D721Med (cell line): ENCODE results near the gene RBM48.

Experiments
- DNase-seq: peaks from one replicate; pipeline ENCODE4 v3.0.0; 2011; ENCODE audit warnings: low spot score; ENCODE audit not compliant: insufficient read length
- FAIRE-seq: peaks from 2 replicates; lab custom pipeline; 2011; peaks lifted over from hg19 to GRCh38; lab: Jason Lieb, UNC
- TF ChIP-seq, protein P1 (sequence below): IDR thresholded peaks from 2 replicates; pipeline ENCODE4 v1.5.1; 2012; ENCODE audit warnings: mild to moderate bottlenecking, control low read depth; ENCODE audit not compliant: insufficient read depth; ENCODE audit errors: missing control alignments

Gene RBM48

DNA sequence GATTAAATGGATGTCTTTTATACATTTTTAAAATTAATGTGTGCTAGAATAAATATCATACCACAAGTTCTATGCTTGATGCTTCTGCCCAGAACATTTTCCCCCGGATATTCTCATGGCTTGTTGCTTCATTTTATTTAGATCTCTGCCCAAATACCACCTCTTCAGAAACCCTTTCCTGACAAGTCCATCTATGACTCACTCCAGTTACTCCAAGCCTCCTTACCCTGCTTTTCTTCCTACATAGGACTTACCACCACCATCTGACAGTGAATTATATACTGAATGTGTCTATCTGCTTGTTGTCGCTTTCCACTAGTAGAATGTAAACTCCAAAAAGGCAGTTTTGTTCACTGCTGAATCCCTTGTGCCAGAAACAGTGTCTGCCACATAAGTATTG is 31.7 kb upstream of the RBM48 start:
- DNase-seq (no peak), FAIRE-seq (no peak)
- TF ChIP-seq, protein P1, sequence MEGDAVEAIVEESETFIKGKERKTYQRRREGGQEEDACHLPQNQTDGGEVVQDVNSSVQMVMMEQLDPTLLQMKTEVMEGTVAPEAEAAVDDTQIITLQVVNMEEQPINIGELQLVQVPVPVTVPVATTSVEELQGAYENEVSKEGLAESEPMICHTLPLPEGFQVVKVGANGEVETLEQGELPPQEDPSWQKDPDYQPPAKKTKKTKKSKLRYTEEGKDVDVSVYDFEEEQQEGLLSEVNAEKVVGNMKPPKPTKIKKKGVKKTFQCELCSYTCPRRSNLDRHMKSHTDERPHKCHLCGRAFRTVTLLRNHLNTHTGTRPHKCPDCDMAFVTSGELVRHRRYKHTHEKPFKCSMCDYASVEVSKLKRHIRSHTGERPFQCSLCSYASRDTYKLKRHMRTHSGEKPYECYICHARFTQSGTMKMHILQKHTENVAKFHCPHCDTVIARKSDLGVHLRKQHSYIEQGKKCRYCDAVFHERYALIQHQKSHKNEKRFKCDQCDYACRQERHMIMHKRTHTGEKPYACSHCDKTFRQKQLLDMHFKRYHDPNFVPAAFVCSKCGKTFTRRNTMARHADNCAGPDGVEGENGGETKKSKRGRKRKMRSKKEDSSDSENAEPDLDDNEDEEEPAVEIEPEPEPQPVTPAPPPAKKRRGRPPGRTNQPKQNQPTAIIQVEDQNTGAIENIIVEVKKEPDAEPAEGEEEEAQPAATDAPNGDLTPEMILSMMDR = no peak

DNA sequence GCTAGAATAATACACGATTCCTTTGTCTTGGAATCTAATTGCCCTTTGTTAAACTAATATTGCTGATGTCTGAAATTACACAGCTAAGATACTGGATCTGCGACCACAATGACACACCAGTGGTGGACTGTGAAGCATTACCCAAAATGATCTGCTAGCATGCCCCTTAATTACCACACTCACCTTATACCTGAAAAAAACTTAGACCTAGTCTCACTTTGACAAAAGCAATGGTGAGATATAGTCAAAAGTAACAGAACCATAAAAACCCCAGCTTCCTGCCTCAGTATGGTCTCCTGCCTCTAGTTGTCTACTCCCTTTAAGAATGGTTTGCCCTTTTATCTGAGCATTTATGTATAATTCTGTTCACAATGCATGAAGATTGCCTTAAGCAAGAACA is 30.0 kb upstream of the RBM48 start:
- DNase-seq = no peak
- FAIRE-seq = no peak
- TF ChIP-seq, protein P1 = no peak

DNA sequence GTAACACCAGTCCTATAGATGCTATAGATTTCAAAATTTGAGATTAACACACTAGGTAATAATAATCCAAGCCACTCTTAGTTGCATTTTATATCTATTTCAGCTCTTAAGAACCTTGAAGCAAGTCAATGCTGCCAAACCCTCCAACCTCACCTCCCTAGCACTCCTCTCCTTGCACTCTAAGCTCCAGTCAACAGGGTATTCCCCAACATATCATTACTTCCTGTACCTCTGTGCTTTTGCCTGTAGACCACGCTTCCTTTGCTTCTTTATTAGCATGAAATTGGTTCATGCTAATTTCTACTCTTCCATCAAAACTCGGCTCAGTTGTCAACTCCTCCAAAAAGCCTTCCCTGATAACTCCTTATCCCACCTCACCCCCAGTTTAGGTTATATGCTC is 24.8 kb upstream of the RBM48 start:
- FAIRE-seq (no peak), DNase-seq (no peak)
- TF ChIP-seq, protein P1 = no peak

DNA sequence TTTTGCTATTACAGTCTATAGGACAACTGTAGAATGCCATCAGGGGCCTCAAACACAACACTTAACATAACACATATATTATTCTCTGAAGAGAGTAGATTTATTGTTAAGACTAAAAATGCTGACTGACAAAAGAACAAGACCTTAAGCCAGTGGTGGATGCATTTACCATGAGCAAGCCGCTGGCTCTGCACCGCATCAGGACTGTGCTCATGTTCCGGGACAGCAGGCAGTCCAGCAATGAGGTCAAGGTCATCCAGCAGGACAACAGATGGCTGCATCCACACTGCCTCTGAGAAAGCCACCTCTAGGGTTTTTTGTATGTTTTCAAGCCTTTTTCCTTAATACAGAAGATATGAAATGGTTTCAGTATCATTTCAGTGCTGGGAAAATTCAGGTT is 24.0 kb upstream of the RBM48 start:
- no peak for DNase-seq
- no peak for FAIRE-seq
- TF ChIP-seq, protein P1 = no peak

DNA sequence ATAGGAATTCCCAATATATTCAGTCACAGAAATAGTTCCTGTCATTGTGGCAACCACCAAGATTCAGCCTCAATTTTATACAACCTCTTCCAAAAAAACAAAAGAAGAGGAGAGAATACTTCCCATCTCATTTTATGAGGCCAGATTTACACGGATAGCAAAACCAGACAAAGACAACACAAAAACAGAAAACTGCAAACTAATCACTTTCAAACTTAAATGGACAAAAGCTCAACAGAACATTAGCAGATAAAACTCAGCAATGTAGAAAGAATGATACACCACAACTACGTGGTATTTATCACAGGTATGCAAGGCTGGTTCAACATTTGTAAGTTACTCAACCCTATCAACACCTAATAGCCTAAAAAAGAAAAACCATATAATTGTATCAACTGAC is 22.2 kb upstream of the RBM48 start:
- DNase-seq (no peak), FAIRE-seq (no peak)
- TF ChIP-seq, protein P1 = no peak

DNA sequence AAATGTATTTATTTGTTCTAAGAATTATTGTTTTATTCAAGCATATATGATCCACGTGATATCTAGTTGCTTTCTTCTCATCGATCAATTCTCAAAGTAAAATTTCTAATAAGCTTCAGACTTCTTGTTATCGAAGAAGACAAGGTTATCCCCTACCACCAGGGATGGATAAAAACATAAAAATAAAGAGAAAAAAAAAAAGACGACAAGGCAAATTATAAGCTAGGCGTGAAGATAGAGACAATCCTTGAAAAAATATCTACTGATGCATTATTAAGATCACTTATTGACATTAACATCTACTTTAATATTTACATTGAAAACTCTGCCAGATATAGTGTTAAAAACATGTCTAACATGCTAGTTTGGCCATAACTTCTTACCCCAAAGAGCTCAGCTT is 19.6 kb upstream of the RBM48 start:
- TF ChIP-seq, protein P1 = no peak
- DNase-seq = no peak
- no peak for FAIRE-seq

DNA sequence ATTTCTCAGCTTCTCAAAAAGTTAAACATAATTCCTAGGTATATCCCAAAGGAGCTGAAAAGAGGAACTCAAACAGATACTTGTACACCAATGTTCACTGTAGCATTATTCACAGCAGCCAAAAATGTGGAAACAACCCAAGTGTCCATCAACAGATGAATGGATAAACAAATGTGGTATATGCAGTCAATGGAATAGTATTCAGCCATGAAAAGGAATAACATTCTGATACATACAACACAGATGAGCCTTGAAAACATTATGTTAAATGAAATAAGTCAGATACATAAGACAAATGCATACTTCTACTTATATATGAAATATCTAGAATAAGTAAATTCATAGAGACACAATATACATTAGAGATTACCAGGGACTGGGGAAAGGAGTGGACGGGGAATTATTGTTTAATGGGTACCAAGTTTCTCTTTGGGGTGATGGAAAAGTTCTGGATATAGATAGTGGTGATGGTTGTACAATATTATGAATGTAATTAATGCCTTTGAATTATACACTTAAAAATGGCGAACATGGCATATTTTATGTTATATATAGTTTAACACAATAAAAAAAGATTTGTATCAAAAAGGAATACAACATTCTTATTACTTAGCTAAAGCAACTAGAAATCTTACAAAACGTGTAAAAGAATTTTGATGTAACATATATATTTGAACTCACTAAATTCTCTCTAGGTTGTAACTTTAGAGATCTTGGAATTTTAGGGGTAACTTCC is 15.3 kb upstream of the RBM48 start:
- DNase-seq (no peak), FAIRE-seq (no peak)
- TF ChIP-seq, protein P1 = no peak
